ENCODE data around the gene SEPSECS.
"Not testable (repeated sequence)": the region's sequence is repeated elsewhere in the genome, so short reads cannot be mapped to it uniquely, and the experiment has no call there.

Gene SEPSECS

GRCh38 chr4:25098964-25099891, 61.0 kb downstream of the SEPSECS start:
- Histone ChIP-seq H3K27me3 (ENCODE audit: low read depth) (no peaks in the 10 kb centered on the region), H3K4me3 (no peak overlapping the region), H3K36me3 (replicated peaks) (no peaks in the 10 kb centered on the region), H3K4me1 (no peaks in the 10 kb centered on the region), H3K9me3 (no peaks in the 10 kb centered on the region)
- DNase-seq (ENCODE audit: low spot score in 2 of 2): no peak
- in situ Hi-C loops (cut with MboI; ENCODE audit: low sequenced_read_pairs): no loop called here

- Histone ChIP-seq H3K9me3 (peaks cover 7% of the 10 kb centered on the region), H3K4me3 (no peak overlapping the region), H3K36me3 (replicated peaks) (no peaks in the 10 kb centered on the region), H3K27me3 (ENCODE audit: low read depth) (no peaks in the 10 kb centered on the region), H3K4me1 (no peaks in the 10 kb centered on the region)
- no peak for DNase-seq (ENCODE audit: low spot score in 2 of 2)
- in situ Hi-C loops (cut with MboI; ENCODE audit: low sequenced_read_pairs): no loop called here
Measured at GRCh38 chr4:25096981-25097443, 63.2 kb downstream of the SEPSECS start.

- in situ Hi-C loops (cut with MboI; ENCODE audit: low sequenced_read_pairs): no loop called here
- no peaks in the 10 kb centered on the region for H3K27me3 ChIP-seq (ENCODE audit: low read depth)
- no peaks in the 10 kb centered on the region for H3K36me3 ChIP-seq (replicated peaks)
- H3K4me1 ChIP-seq: no peaks in the 10 kb centered on the region
- no peak for DNase-seq (ENCODE audit: low spot score in 2 of 2)
- H3K4me3 ChIP-seq: no peak overlapping the region
- peaks cover 7% of the 10 kb centered on the region for H3K9me3 ChIP-seq
Measured at GRCh38 chr4:25096251-25096980, 63.8 kb downstream of the SEPSECS start.

- DNase-seq (ENCODE audit: low spot score in 2 of 2): no peak
- no peak overlapping the region for H3K4me3 ChIP-seq
- no peaks in the 10 kb centered on the region for H3K27me3 ChIP-seq (ENCODE audit: low read depth)
- in situ Hi-C loops (cut with MboI; ENCODE audit: low sequenced_read_pairs): no loop called here
- H3K9me3 ChIP-seq: peaks cover 7% of the 10 kb centered on the region
- no peaks in the 10 kb centered on the region for H3K36me3 ChIP-seq (replicated peaks)
- no peaks in the 10 kb centered on the region for H3K4me1 ChIP-seq
Measured at GRCh38 chr4:25095837-25096236, 64.4 kb downstream of the SEPSECS start.

- H3K27me3 ChIP-seq (ENCODE audit: low read depth): no peaks in the 10 kb centered on the region
- H3K9me3 ChIP-seq: peaks cover 7% of the 10 kb centered on the region
- peaks cover 2% of the 10 kb centered on the region for H3K4me1 ChIP-seq
- H3K36me3 ChIP-seq (replicated peaks): no peaks in the 10 kb centered on the region
- in situ Hi-C loops (cut with MboI; ENCODE audit: low sequenced_read_pairs): no loop called here
- no peak overlapping the region for H3K4me3 ChIP-seq
- DNase-seq (ENCODE audit: low spot score in 2 of 2): no peak
Measured at GRCh38 chr4:25092139-25092538, 68.1 kb downstream of the SEPSECS start.

GRCh38 chr4:25090516-25090915, 69.7 kb downstream of the SEPSECS start:
- Histone ChIP-seq H3K4me1 (peaks cover 2% of the 10 kb centered on the region), H3K4me3 (no peak overlapping the region), H3K9me3 (peaks cover 7% of the 10 kb centered on the region), H3K36me3 (replicated peaks) (no peaks in the 10 kb centered on the region), H3K27me3 (ENCODE audit: low read depth) (no peaks in the 10 kb centered on the region)
- no peak for DNase-seq (ENCODE audit: low spot score in 2 of 2)
- in situ Hi-C loops (cut with MboI; ENCODE audit: low sequenced_read_pairs): no loop called here

GRCh38 chr4:25089051-25089763, 71.0 kb downstream of the SEPSECS start:
- no peak for DNase-seq (ENCODE audit: low spot score in 2 of 2)
- in situ Hi-C loops (cut with MboI; ENCODE audit: low sequenced_read_pairs): no loop called here
- Histone ChIP-seq H3K4me3 (no peak overlapping the region), H3K27me3 (ENCODE audit: low read depth) (no peaks in the 10 kb centered on the region), H3K4me1 (peaks cover 2% of the 10 kb centered on the region), H3K36me3 (replicated peaks) (no peaks in the 10 kb centered on the region), H3K9me3 (peaks cover 7% of the 10 kb centered on the region)

- in situ Hi-C loops (cut with MboI; ENCODE audit: low sequenced_read_pairs): no loop called here
- Histone ChIP-seq H3K27me3 (ENCODE audit: low read depth) (no peaks in the 10 kb centered on the region), H3K9me3 (peaks cover 7% of the 10 kb centered on the region), H3K4me3 (peak overlapping the region; percentile 7), H3K36me3 (replicated peaks) (no peaks in the 10 kb centered on the region), H3K4me1 (peaks cover 2% of the 10 kb centered on the region)
- DNase-seq (ENCODE audit: low spot score in 2 of 2): peak in 1 of 2 experiments; percentile 18
Measured at GRCh38 chr4:25088093-25088952, 71.9 kb downstream of the SEPSECS start.

- H3K9me3 ChIP-seq: no peaks in the 10 kb centered on the region; the same call in 1 of the 2 replicates
- H3K36me3 ChIP-seq (replicated peaks): no peaks in the 10 kb centered on the region
- no peaks in the 10 kb centered on the region for H3K27me3 ChIP-seq (ENCODE audit: low read depth)
- in situ Hi-C loops (cut with MboI; ENCODE audit: low sequenced_read_pairs): no loop called here
- H3K4me3 ChIP-seq: no peak overlapping the region
- DNase-seq (ENCODE audit: low spot score in 2 of 2): no peak
- peaks cover 2% of the 10 kb centered on the region for H3K4me1 ChIP-seq
Measured at GRCh38 chr4:25085671-25086070, 74.6 kb downstream of the SEPSECS start.

GRCh38 chr4:25083441-25083840, 76.8 kb downstream of the SEPSECS start:
- H3K9me3 ChIP-seq; H3K4me3 ChIP-seq; H3K27me3 ChIP-seq (ENCODE audit: low read depth); in situ Hi-C loops (cut with MboI; ENCODE audit: low sequenced_read_pairs); DNase-seq (ENCODE audit: low spot score in 2 of 2); H3K4me1 ChIP-seq; H3K36me3 ChIP-seq (replicated peaks): not testable (repeated sequence)

- Histone ChIP-seq H3K4me1 (no peaks in the 10 kb centered on the region), H3K4me3 (no peak overlapping the region), H3K36me3 (replicated peaks) (no peaks in the 10 kb centered on the region), H3K27me3 (ENCODE audit: low read depth) (no peaks in the 10 kb centered on the region), H3K9me3 (no peaks in the 10 kb centered on the region; the same call in 1 of the 2 replicates)
- in situ Hi-C loops (cut with MboI; ENCODE audit: low sequenced_read_pairs): no loop called here
- DNase-seq (ENCODE audit: low spot score in 2 of 2): no peak
Measured at GRCh38 chr4:25081866-25082471, 78.3 kb downstream of the SEPSECS start.

- DNase-seq (ENCODE audit: low spot score in 2 of 2): no peak
- H3K9me3 ChIP-seq: no peaks in the 10 kb centered on the region; the same call in 1 of the 2 replicates
- in situ Hi-C loops (cut with MboI; ENCODE audit: low sequenced_read_pairs): no loop called here
- H3K4me3 ChIP-seq: no peak overlapping the region
- H3K4me1 ChIP-seq: no peaks in the 10 kb centered on the region
- H3K27me3 ChIP-seq (ENCODE audit: low read depth): no peaks in the 10 kb centered on the region
- no peaks in the 10 kb centered on the region for H3K36me3 ChIP-seq (replicated peaks)
Measured at GRCh38 chr4:25080571-25080970, 79.7 kb downstream of the SEPSECS start.
